ENCODE measurements around the gene RFC2. TPM values are rescaled to one million over a fixed set of nuclear protein-coding genes. Genes with fewer than 3 reads are reported as not detected.

RFC2 gene
- total and polyA plus RNA-seq, 2 of the 8 experiments (the other 6 are each of a cell fraction or from before 2014, with no cell fraction given): 52.9 to 85.4 TPM

DNA sequence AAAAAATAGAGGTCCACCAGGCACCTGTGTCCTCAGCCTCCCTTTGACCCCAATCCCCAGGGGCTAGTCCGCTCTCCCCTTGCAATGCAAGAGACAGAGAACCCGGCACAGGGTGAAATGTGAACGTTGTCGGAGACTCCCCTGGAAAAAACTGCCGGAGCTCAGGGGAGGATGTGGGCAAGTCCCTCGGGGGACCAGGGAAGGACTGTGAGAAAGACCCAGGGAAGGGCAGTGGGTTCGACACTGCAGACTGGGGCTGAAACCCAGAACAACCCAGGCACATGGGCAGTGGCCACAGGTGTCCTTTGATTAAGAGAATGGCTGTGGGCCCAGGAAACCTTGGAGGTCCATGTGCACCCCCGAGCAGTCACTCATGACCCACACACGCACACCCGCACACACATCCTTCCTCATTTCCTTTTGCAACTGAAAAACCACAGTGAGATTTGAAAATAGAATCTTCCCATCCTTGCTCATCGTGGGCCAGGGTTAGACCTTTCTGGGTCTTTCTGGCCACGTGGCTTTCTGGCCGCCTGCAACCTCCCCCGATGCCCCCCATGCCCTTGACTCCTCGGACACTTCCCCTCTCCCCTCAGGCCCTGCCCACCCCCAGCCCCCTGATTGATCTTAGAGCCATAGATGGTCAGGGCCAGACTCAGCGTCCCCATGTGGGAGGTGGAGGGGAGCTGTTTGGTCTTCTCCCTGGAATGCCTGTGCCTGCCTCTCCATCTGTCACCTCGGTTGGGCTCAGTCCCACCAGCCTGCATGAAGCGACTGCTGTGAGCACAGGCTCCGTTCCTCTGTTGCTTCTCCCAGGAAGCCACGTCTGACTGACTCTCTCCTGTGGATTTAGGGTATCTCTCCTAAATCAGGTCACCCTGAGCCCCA is 36.5 kb downstream of the RFC2 start:
- WGBS, 2 experiments (ENCODE audit: extremely low coverage in 1 of 2, insufficient coverage in 1 of 2, insufficient read length in 1 of 2, insufficient replicate concordance in 2 of 2, low coverage in 1 of 2, low lambda C conversion rate in 2 of 2, missing lambda C conversion rate in 1 of 2): 78% methylated on average over 18 of the region's 20 CpGs; no CpG with 5 or more reads in 1 of the 2 experiments
- no peak for DNase-seq (ENCODE audit: low read depth in 1 of 2, low spot score in 2 of 2)
- peaks cover 0 to 2% (median 0%) of the 10 kb centered on the region in 4 experiments; a peak in 4 of 7 replicates for H3K4me1 ChIP-seq (replicated peaks in 1 of 4; ENCODE audit: control insufficient read depth in 3 of 4, insufficient read depth in 4 of 4, low read length in 3 of 4)
- POLR2A ChIA-PET (ENCODE audit: partially characterized antibody): interaction anchor here (0.9 to 1.8 kb wide), 10 partner anchors 8 to 188 kb away, joined by 3 to 5 read pairs (median 3); partner anchors contain the start of gene LAT2
- H3K9me3 ChIP-seq (ENCODE audit: insufficient read depth in 2 of 2, low read depth in 1 of 2, low read length in 1 of 2): no peaks in the 10 kb centered on the region
- H4K91ac ChIP-seq (replicated peaks; ENCODE audit: insufficient read length, low read length): no peak overlapping the region
- H3K4ac ChIP-seq (replicated peaks; ENCODE audit: insufficient read length, low read depth, low read length): no peak overlapping the region
- H3K27me3 ChIP-seq (replicated peaks in 1 of 4; ENCODE audit: control insufficient read depth in 3 of 4, extremely low read depth in 1 of 4, insufficient read depth in 3 of 4, low read length in 3 of 4): no peaks in the 10 kb centered on the region
- H2BK120ac ChIP-seq (replicated peaks; ENCODE audit: low read depth, low read length): no peak overlapping the region
- no peak overlapping the region for H2AFZ ChIP-seq (ENCODE audit: low read length)
- no peak overlapping the region for H2BK20ac ChIP-seq (ENCODE audit: low read length)
- no peak overlapping the region; the same call in 1 of the 2 replicates for H3K18ac ChIP-seq (ENCODE audit: extremely low read depth, low read length)
- H3K4me3 ChIP-seq (ENCODE audit: extremely low read depth in 1 of 4, insufficient read depth in 2 of 4, low read depth in 3 of 4, low read length in 4 of 4): no peak overlapping the region
- no peaks in the 10 kb centered on the region for H4K20me1 ChIP-seq (replicated peaks in 1 of 2; ENCODE audit: control insufficient read depth in 1 of 2, insufficient read depth in 2 of 2, low read length in 2 of 2)
- H3K4me2 ChIP-seq (ENCODE audit: insufficient read depth in 1 of 2, low read depth in 2 of 2, low read length in 2 of 2): no peak overlapping the region
- no peak overlapping the region for H2BK12ac ChIP-seq (ENCODE audit: low read depth, low read length)
- no peak overlapping the region; the same call in 1 of the 2 replicates for H4K8ac ChIP-seq (ENCODE audit: extremely low read depth, insufficient read depth, low read length)
- no peak overlapping the region for H3K9ac ChIP-seq (replicated peaks in 1 of 4; ENCODE audit: extremely low read depth in 1 of 4, low read depth in 3 of 4, low read length in 3 of 4)
- H2AK5ac ChIP-seq (ENCODE audit: low read depth, low read length): no peak overlapping the region
- no peak overlapping the region for H2BK5ac ChIP-seq (ENCODE audit: low read depth, low read length)
- CTCF ChIA-PET (ENCODE audit: partially characterized antibody): interaction anchor here (0.7 to 8.3 kb wide), 6 partner anchors 10 to 188 kb away, joined by 3 to 71 read pairs (median 4); no protein-coding TSS in a partner anchor
- no peak overlapping the region for H3K23ac ChIP-seq (ENCODE audit: insufficient read length)
- no peaks in the 10 kb centered on the region for H3K79me1 ChIP-seq (ENCODE audit: low read depth, low read length)
- H3K23me2 ChIP-seq (ENCODE audit: low read depth, low read length): no peaks in the 10 kb centered on the region
- H3K36me3 ChIP-seq (ENCODE audit: control insufficient read depth in 2 of 4, insufficient read depth in 4 of 4, low read length in 3 of 4): no peaks in the 10 kb centered on the region
- no peak overlapping the region for H3K56ac ChIP-seq (replicated peaks; ENCODE audit: insufficient read length, low read depth, low read length)
- H4K5ac ChIP-seq (ENCODE audit: insufficient read length, low read depth, low read length): no peak overlapping the region
- H3K14ac ChIP-seq (ENCODE audit: insufficient read length): no peak overlapping the region
- no peak overlapping the region for H3K27ac ChIP-seq (ENCODE audit: low read depth, low read length)
- no peaks in the 10 kb centered on the region for H3K79me2 ChIP-seq (ENCODE audit: control insufficient read depth in 1 of 2, insufficient read depth in 2 of 2, low read length in 2 of 2)
- no peak for FAIRE-seq
- H2BK15ac ChIP-seq (ENCODE audit: low read length): no peak overlapping the region
- TF ChIP-seq EGR1 (IDR thresholded peaks at IDR 0.05; ENCODE audit: borderline replicate concordance, low read depth, low read length): no peak

Measured in H1 (cell line).